Measurements from ENCODE around the gene NUMB.

DNA sequence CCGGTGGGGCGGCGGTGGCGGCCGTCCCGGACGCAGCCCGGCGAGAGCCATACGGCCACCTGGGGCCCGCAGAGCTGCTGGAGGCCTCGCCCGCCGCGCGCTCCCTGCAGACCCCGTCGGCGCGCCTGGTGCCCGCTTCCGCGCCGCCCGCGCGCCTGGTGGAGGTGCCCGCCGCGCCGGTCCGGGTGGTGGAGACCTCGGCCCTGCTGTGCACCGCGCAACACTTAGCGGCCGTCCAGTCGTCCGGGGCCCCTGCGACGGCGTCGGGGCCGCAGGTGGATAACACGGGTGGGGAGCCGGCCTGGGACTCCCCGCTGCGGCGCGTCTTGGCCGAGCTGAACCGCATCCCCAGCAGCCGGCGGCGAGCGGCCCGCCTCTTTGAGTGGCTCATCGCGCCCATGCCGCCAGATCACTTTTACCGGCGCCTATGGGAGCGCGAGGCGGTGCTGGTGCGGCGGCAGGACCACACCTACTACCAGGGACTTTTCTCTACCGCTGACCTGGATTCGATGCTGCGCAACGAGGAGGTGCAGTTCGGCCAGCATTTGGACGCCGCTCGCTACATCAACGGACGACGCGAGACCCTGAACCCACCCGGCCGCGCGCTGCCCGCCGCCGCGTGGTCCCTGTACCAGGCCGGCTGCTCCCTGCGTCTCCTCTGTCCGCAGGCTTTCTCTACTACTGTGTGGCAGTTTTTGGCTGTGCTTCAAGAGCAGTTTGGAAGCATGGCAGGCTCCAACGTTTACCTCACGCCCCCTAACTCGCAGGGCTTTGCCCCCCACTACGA, 33.1 kb upstream of the NUMB start:
- no peak for TF ChIP-seq EZH2 (IDR thresholded peaks at IDR 0.05; ENCODE audit: borderline replicate concordance, insufficient read depth, low read length, poor library complexity, severe bottlenecking)
- TF ChIP-seq, protein P1, sequence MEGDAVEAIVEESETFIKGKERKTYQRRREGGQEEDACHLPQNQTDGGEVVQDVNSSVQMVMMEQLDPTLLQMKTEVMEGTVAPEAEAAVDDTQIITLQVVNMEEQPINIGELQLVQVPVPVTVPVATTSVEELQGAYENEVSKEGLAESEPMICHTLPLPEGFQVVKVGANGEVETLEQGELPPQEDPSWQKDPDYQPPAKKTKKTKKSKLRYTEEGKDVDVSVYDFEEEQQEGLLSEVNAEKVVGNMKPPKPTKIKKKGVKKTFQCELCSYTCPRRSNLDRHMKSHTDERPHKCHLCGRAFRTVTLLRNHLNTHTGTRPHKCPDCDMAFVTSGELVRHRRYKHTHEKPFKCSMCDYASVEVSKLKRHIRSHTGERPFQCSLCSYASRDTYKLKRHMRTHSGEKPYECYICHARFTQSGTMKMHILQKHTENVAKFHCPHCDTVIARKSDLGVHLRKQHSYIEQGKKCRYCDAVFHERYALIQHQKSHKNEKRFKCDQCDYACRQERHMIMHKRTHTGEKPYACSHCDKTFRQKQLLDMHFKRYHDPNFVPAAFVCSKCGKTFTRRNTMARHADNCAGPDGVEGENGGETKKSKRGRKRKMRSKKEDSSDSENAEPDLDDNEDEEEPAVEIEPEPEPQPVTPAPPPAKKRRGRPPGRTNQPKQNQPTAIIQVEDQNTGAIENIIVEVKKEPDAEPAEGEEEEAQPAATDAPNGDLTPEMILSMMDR (IDR thresholded peaks at IDR 0.05; ENCODE audit: poor library complexity, severe bottlenecking), result no peak
- TF ChIP-seq POLR2AphosphoS5 (IDR thresholded peaks at IDR 0.05), result no peak
- no peak for TF ChIP-seq RAD21 (conservative IDR thresholded peaks at IDR 0.05)
- TF ChIP-seq, protein P2, sequence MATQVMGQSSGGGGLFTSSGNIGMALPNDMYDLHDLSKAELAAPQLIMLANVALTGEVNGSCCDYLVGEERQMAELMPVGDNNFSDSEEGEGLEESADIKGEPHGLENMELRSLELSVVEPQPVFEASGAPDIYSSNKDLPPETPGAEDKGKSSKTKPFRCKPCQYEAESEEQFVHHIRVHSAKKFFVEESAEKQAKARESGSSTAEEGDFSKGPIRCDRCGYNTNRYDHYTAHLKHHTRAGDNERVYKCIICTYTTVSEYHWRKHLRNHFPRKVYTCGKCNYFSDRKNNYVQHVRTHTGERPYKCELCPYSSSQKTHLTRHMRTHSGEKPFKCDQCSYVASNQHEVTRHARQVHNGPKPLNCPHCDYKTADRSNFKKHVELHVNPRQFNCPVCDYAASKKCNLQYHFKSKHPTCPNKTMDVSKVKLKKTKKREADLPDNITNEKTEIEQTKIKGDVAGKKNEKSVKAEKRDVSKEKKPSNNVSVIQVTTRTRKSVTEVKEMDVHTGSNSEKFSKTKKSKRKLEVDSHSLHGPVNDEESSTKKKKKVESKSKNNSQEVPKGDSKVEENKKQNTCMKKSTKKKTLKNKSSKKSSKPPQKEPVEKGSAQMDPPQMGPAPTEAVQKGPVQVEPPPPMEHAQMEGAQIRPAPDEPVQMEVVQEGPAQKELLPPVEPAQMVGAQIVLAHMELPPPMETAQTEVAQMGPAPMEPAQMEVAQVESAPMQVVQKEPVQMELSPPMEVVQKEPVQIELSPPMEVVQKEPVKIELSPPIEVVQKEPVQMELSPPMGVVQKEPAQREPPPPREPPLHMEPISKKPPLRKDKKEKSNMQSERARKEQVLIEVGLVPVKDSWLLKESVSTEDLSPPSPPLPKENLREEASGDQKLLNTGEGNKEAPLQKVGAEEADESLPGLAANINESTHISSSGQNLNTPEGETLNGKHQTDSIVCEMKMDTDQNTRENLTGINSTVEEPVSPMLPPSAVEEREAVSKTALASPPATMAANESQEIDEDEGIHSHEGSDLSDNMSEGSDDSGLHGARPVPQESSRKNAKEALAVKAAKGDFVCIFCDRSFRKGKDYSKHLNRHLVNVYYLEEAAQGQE (IDR thresholded peaks at IDR 0.05; ENCODE audit: borderline replicate concordance), result no peak
